Measurements from ENCODE around the gene NUDT12. TPM values are rescaled to one million over a fixed set of nuclear protein-coding genes. Genes with fewer than 3 reads are reported as not detected.

NUDT12 gene
- total RNA-seq: 10 to 100 TPM in 1 of 5 donors, 1 to 10 TPM in 4; 3.2 to 37.1 (median 7.8) TPM
- polyA plus RNA-seq: 10 to 100 TPM in 1 of 3 donors, 1 to 10 TPM in 2; 6.7 to 11.6 (median 8.2) TPM
- long read RNA-seq, donor 1: 0 reads
- long read RNA-seq, donor 2, partial matches to known transcripts: 0 of 2 reads
- long read RNA-seq, donor 2, other reads (novel, unspliced or antisense): 0 of 2 reads
- long read RNA-seq, donor 3: 0 reads
- long read RNA-seq, donor 4: 0 reads
- long read RNA-seq, donor 5: 0 reads
- long read RNA-seq, donor 6, partial matches to known transcripts: 0 of 4 reads
- long read RNA-seq, donor 6, other reads (novel, unspliced or antisense): 0 of 4 reads
- long read RNA-seq, donor 7, partial matches to known transcripts: 0 of 2 reads
- long read RNA-seq, donor 7, other reads (novel, unspliced or antisense): 0 of 2 reads
- long read RNA-seq, donor 8, partial matches to known transcripts: 0 of 3 reads
- long read RNA-seq, donor 8, other reads (novel, unspliced or antisense): 0 of 3 reads
- long read RNA-seq, donor 9: 0 reads
- long read RNA-seq, donor 10, partial matches to known transcripts: 0 of 1 reads
- long read RNA-seq, donor 10, other reads (novel, unspliced or antisense): 0 of 1 reads

- intact Hi-C loops (cut with DNase I; ENCODE audit: low total_unique reads): no loop called here
- Histone ChIP-seq H3K4me3 (peak within 1 kb of the TSS; percentile 57 to 77 (median 63)), H3K4me1 (peaks cover 0 to 14% (median 5%) of the 10 kb centered on the region in 4 donors), H3K9me3 (no peaks in the 10 kb centered on the region), H3K36me3 (peaks cover 0 to 13% (median 5%) of the 10 kb centered on the region in 4 donors), H3K27ac (peak within 1 kb of the TSS; percentile 87 to 96 (median 91)), H3K27me3 (no peaks in the 10 kb centered on the region)
- 2 to 11% (median 3%) methylated on average over 26 to 37 of the region's 37 CpGs for WGBS, 5 donors
- DNase-seq: peak; percentile 60 to 92
- TF ChIP-seq CTCF (IDR thresholded peaks at IDR 0.05) (no peak), POLR2AphosphoS5 (IDR thresholded peaks at IDR 0.05) (peak in 2 of 3 donors; percentile 65), POLR2A (IDR thresholded peaks at IDR 0.05) (peak in 1 of 4 donors; percentile 35)
Measured at GRCh38 chr5:103562453-103563157, at the start of gene NUDT12. Gene NUDT12 (minus strand): TSS chr5:103562789. CDS start chr5:103560248, 2,541 bp downstream.

GRCh38 chr5:103607346-103607745 lies 44.8 kb upstream of the NUDT12 start:
- H3K27me3 ChIP-seq: no peaks in the 10 kb centered on the region
- no peak overlapping the region for H3K27ac ChIP-seq
- H3K4me3 ChIP-seq: no peak overlapping the region
- DNase-seq: no peak
- intact Hi-C loops (cut with DNase I; ENCODE audit: low total_unique reads): no loop called here
- no peaks in the 10 kb centered on the region for H3K36me3 ChIP-seq
- no peaks in the 10 kb centered on the region for H3K4me1 ChIP-seq
- TF ChIP-seq EP300 (IDR thresholded peaks at IDR 0.05): no peak
- no peak for TF ChIP-seq POLR2A (IDR thresholded peaks at IDR 0.05)
- no peak for TF ChIP-seq POLR2AphosphoS5 (IDR thresholded peaks at IDR 0.05)
- no peak for TF ChIP-seq CTCF (IDR thresholded peaks at IDR 0.05)
- no peaks in the 10 kb centered on the region for H3K9me3 ChIP-seq

GRCh38 chr5:103605277-103605676 lies 42.7 kb upstream of the NUDT12 start:
- intact Hi-C loops (cut with DNase I; ENCODE audit: low total_unique reads): no loop called here
- no peaks in the 10 kb centered on the region for H3K9me3 ChIP-seq
- H3K36me3 ChIP-seq: no peaks in the 10 kb centered on the region
- no peaks in the 10 kb centered on the region for H3K4me1 ChIP-seq
- WGBS, 5 donors: 63 to 76% (median 74%) methylated on average over 2 of the region's 2 CpGs
- TF ChIP-seq CTCF (IDR thresholded peaks at IDR 0.05): no peak
- no peak for TF ChIP-seq POLR2AphosphoS5 (IDR thresholded peaks at IDR 0.05)
- TF ChIP-seq EP300 (IDR thresholded peaks at IDR 0.05): no peak
- TF ChIP-seq POLR2A (IDR thresholded peaks at IDR 0.05): no peak
- no peak overlapping the region for H3K4me3 ChIP-seq
- DNase-seq: no peak
- H3K27me3 ChIP-seq: no peaks in the 10 kb centered on the region
- no peak overlapping the region for H3K27ac ChIP-seq

GRCh38 chr5:103602438-103602837 lies 39.8 kb upstream of the NUDT12 start:
- H3K9me3 ChIP-seq: no peaks in the 10 kb centered on the region
- H3K36me3 ChIP-seq: no peaks in the 10 kb centered on the region
- no peaks in the 10 kb centered on the region for H3K4me1 ChIP-seq
- no peak overlapping the region for H3K4me3 ChIP-seq
- no peak overlapping the region for H3K27ac ChIP-seq
- no peak for TF ChIP-seq POLR2A (IDR thresholded peaks at IDR 0.05)
- no peak for TF ChIP-seq POLR2AphosphoS5 (IDR thresholded peaks at IDR 0.05)
- no peak for DNase-seq
- intact Hi-C loops (cut with DNase I; ENCODE audit: low total_unique reads): no loop called here
- H3K27me3 ChIP-seq: no peaks in the 10 kb centered on the region
